Activated T-cell treated with anti-CD3 and anti-CD28 coated beads, Interleukin-2, amount 50 U/mL, for 24 hours (primary cell): ENCODE data around the gene ACTG1.
"Not testable (repeated sequence)": the region's sequence is repeated elsewhere in the genome, so short reads cannot be mapped to it uniquely, and the experiment has no call there.

Experiments
- DNase-seq: peaks from one replicate; pipeline ENCODE4 v3.0.0-alpha.2; 2020
- H3K27ac Mint-ChIP-seq: 2 replicates; pipeline ENCODE4 v1.8.0; 2020; ENCODE audit warnings: mild to moderate bottlenecking, mixed read lengths
- H3K27me3 Mint-ChIP-seq: 2 replicates; pipeline ENCODE4 v1.8.0; 2020; ENCODE audit warnings: mixed read lengths
- H3K36me3 Mint-ChIP-seq: 2 replicates; pipeline ENCODE4 v1.8.0; 2020; ENCODE audit warnings: low read depth, mixed read lengths
- H3K4me1 Mint-ChIP-seq: 2 replicates; pipeline ENCODE4 v1.8.0; 2020; ENCODE audit warnings: low read depth, mixed read lengths
- H3K4me3 Mint-ChIP-seq: 2 replicates; pipeline ENCODE4 v1.8.0; 2020; ENCODE audit warnings: mild to moderate bottlenecking, moderate library complexity, mixed read lengths
- H3K9me3 Mint-ChIP-seq: 2 replicates; pipeline ENCODE4 v1.8.0; 2020; ENCODE audit warnings: mixed read lengths

Gene ACTG1

DNA sequence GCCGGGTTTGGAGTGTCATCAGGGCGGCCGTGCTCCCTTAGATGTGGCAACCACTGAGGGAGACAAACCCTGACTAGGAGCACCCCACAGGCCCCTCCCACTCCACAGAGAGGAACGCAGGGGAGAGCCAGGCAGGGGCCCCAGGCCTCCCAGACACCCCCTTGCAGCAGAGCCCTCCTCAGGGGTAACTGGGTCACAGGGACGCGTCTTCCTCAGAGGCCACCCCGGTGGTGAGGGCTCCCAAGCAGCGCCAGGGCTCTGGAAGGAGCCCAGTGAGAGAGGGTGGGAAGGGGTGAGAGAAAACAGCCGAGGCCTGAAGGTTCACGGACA is 26.9 kb upstream of the ACTG1 start:
- H3K27me3 Mint-ChIP-seq, result peaks cover 22% of the 10 kb centered on the region
- peaks cover 55% of the 10 kb centered on the region for H3K36me3 Mint-ChIP-seq
- H3K4me3 Mint-ChIP-seq, result no peak overlapping the region
- no peak for DNase-seq
- H3K9me3 Mint-ChIP-seq, result no peaks in the 10 kb centered on the region
- peaks cover 2% of the 10 kb centered on the region for H3K4me1 Mint-ChIP-seq
- no peak overlapping the region for H3K27ac Mint-ChIP-seq

DNA sequence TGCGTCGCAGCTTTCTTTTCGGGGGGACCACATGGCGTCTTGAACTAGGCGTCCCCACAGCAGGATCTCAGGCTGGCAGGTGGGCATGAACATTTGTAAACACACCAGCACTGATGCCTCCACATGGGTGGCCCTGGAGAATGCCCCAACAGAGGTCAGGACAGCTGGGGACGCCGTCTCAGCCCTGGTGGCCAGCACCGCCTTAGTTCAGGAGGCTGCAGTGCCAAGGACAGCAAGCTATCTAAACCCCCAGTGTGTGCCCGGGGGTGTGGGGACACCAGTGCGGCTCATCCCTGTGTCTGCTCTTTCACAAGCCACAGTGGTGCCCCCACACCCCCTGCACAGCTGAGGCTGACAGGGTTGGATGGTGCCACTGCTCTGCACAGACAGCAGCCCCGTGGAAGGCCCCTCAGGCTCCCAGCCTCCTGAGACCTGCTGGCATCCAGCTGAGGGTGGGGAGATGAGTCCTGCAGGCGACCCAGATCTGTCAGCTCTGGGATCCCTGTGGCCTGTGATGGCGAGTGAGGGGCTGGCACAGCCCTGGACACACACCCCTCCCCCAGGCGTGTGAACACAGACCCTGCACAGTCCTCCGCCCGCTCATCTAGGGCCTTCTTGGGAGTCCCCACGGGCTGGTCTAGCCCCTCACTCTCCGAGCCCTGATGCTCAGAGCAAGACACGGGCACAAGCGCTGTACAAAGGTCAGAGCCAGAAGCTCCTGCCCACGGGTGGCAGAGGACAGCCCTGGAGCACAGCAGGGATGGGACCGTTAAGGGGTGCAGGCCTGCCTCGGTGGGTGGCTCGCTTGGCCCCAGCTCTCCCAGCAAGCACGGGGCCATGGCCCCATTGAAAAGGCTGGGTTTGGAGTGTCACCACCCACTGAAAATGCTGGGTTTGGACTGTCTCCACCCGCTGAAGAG is 26.3 kb upstream of the ACTG1 start:
- no peak overlapping the region for H3K4me3 Mint-ChIP-seq
- no peak overlapping the region for H3K27ac Mint-ChIP-seq
- H3K4me1 Mint-ChIP-seq, result peaks cover 2% of the 10 kb centered on the region
- H3K36me3 Mint-ChIP-seq, result peaks cover 48% of the 10 kb centered on the region
- peaks cover 26% of the 10 kb centered on the region for H3K27me3 Mint-ChIP-seq
- DNase-seq, result no peak
- H3K9me3 Mint-ChIP-seq, result no peaks in the 10 kb centered on the region

DNA sequence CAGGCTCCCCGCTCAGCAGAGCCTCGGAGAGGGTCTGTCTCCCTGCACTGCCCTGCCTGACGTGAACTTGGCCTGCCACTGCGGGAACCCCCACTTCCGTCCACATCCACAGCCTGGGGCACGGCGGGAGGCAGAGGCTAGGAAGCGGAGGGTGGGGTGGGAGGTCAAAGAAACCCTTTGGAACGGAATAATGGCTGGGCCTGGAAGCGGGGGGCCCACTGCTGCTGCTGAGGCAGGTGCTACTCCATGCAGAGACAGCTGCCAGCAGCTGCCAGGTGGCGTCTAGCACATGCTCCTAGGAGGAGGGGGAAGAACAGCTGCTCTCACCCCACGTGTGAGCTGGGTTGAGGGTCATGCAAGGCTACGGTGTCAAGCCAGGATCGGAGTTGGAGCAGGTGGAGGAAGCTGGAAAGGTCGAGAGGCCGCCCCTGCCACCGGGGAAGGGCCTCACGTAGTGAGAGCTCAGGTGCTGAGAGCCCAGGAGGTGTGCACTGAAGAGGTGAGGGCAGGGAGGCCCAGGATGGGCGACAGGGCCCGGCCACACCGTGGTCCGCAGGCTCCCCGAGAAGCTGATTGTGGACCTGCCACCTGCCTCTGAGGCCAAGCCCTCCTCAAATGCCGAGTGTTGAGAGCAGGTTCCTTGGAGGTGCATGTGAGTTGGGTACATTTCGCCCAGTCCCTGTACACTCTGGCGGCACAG is 25.4 kb upstream of the ACTG1 start:
- Mint-ChIP-seq H3K36me3 (peaks cover 39% of the 10 kb centered on the region), H3K27me3 (peaks cover 26% of the 10 kb centered on the region), H3K4me1 (peaks cover 2% of the 10 kb centered on the region)

DNA sequence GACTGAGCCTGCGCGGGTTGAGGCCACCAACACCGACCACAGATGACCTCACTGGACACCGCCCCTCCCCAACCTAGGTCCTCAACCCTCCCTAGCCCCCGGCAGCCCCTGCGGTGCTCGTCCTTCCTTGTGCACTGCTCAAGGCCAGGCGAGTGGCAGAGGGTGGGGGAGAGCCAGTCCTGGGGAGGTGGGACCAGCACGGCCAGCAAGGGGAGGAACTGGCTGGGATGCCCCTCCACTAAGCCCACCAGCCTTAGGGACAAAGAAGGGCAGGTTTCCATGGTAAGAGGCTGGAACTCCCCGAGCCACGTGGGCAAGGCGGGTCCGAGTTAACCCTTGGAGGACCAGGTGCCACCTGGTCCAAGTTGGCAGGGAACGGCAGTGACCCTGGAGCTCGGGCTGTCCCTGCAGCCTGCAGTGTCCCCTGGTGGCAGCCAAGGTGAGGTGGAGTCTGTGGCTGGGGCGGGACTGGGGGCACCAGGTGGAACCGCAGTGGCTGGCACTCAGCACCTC is 24.8 kb upstream of the ACTG1 start:
- peaks cover 2% of the 10 kb centered on the region for H3K4me1 Mint-ChIP-seq
- no peak overlapping the region for H3K27ac Mint-ChIP-seq
- H3K9me3 Mint-ChIP-seq, result no peaks in the 10 kb centered on the region
- no peak overlapping the region for H3K4me3 Mint-ChIP-seq
- peaks cover 33% of the 10 kb centered on the region for H3K36me3 Mint-ChIP-seq
- peak; percentile 55 for DNase-seq
- H3K27me3 Mint-ChIP-seq, result peaks cover 26% of the 10 kb centered on the region

More for the DNA sequence above, 25.4 kb upstream of the ACTG1 start:
- Mint-ChIP-seq H3K4me3 (no peak overlapping the region), H3K9me3 (no peaks in the 10 kb centered on the region), H3K27ac (no peak overlapping the region)
- no peak for DNase-seq

DNA sequence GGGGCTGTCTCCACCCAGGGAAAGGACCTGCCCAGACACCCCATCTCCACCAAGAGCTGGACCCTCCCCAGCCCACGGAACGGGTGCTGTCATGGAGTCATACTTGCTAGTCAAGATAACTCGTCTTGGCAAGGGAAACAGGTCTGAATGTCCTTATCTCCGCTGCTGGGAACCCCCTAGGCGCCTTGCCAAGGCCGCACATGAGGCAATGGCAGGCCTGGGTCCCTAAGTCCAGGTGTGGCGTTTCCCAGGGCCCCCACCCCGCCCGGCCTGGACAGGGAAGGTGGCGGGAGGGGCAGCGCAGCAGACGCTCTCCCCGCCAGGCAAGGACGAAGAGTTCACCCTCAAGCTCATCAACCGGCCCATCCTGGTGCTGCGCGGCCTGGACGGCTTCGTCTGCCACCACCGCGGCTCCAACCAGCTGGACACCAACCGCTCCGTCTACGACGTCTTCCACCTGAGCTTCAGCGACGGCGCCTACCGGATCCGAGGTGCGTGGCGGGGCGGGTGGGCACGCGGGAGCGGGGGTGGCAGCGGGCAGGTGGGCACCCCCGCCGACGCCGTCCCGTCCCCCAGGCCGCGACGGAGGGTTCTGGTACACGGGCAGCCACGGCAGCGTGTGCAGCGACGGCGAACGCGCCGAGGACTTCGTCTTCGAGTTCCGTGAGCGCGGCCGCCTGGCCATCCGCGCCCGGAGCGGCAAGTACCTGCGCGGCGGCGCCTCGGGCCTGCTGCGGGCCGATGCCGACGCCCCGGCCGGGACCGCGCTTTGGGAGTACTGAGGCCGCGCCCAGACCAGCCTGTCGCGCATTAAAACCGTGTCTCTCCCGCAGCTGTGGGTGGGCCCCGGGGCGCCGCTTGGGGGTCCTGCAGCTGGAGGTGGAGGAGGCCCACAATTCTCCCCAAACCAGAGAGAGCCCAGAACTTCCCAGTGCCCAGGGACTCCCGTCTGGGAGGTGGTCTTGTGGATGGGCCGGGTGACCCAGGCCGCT is 24.0 kb upstream of the ACTG1 start:
- H3K27ac Mint-ChIP-seq, result no peak overlapping the region
- H3K4me3 Mint-ChIP-seq, result no peak overlapping the region
- no peaks in the 10 kb centered on the region for H3K9me3 Mint-ChIP-seq
- no peak for DNase-seq
- peaks cover 2% of the 10 kb centered on the region for H3K4me1 Mint-ChIP-seq
- peaks cover 26% of the 10 kb centered on the region for H3K27me3 Mint-ChIP-seq
- peaks cover 28% of the 10 kb centered on the region for H3K36me3 Mint-ChIP-seq

DNA sequence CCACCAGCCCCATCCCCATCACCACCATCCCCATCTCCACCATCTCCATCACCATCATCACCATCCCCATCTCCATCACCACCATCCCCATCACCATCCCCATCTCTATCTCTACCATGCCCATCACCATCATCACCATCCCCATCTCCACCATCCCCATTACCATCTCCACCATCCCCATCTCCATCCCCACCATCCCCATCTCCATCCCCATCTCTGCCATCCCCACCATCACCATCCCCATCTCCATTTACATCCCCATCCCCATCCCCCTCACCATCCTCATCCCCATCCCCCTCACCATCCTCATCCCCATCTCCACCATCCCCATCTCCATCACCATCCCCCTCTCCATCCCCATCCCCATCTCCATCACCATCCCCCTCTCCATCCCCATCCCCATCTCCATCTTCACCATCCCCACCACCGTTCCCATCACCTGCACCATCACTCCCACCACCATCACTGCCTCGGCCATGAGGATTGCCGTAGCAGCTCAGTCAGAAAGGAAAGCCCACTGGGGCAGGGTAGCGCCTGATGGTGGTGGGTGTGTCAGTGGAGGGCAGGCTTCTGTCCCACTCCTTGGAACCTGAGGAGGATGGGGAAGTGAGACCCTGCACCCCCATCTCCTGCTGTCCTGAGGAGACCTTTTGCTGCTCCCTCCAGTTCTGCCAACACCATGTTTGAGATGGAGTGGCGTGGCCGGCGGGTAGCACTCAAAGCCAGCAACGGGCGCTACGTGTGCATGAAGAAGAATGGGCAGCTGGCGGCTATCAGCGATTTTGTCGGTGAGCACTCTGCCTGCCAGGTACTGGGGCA is 23.1 kb upstream of the ACTG1 start:
- peaks cover 2% of the 10 kb centered on the region for H3K4me1 Mint-ChIP-seq
- H3K27ac Mint-ChIP-seq, result no peak overlapping the region
- peaks cover 20% of the 10 kb centered on the region for H3K36me3 Mint-ChIP-seq
- DNase-seq, result no peak
- H3K27me3 Mint-ChIP-seq, result peaks cover 26% of the 10 kb centered on the region
- H3K9me3 Mint-ChIP-seq, result no peaks in the 10 kb centered on the region
- H3K4me3 Mint-ChIP-seq, result no peak overlapping the region

DNA sequence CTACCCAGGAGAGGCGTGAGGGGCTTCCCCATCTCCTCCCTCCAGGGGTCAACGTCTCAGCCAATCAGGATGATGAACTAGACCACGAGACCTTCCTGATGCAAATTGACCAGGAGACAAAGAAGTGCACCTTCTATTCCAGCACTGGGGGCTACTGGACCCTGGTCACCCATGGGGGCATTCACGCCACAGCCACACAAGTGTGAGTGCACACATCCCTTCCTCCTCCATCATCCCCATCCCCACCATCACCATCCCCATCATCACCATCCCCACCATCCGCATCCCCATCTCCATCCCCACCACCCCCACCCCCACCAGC is 22.4 kb upstream of the ACTG1 start:
- H3K36me3 Mint-ChIP-seq, result peaks cover 16% of the 10 kb centered on the region
- DNase-seq, result no peak
- H3K27ac Mint-ChIP-seq, result no peak overlapping the region
- no peaks in the 10 kb centered on the region for H3K9me3 Mint-ChIP-seq
- H3K4me3 Mint-ChIP-seq, result no peak overlapping the region
- peaks cover 2% of the 10 kb centered on the region for H3K4me1 Mint-ChIP-seq
- H3K27me3 Mint-ChIP-seq, result peaks cover 26% of the 10 kb centered on the region

DNA sequence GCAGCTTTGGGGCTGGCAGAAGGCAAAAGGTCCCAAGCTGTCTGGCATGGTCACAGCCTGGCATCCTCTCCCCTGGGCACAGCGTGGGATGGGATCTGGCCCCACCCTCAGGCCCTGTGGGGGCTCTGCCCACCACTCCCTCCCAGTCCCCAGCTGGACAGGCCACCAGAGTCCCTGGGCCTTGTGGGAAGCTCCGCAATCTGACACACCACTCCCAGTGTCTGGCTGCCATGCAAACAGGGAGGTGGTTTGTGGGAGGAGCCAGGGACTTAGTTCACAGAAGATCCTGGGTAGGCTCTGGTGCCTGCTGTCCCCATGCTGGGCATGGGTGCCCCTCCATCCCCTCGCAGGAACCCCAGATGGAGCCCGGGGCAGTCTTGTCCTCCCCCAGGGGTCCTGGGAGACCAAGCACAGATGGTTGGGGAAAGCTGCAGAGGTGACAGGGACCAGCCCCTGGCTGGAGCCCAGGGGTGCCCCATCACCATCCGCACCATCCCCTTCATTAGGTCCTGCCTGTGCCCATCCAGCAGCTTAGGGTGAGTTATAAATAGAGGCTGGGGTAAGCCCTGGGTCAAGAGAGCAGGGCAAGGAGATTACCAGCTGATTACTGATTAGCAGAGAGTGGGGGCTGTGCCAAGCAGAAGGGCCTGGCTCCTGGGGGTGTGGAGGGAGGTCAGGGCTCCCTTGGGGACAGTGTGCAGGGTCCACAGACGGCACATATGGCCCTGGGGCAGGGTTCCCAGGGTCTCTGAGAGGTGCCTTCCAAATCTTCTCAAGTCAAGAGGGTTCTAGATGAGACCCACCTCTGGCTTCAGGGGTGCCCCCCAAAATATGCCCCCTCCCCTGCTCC is 21.8 kb upstream of the ACTG1 start:
- Mint-ChIP-seq H3K27ac (peak overlapping the region; percentile 26), H3K4me3 (no peak overlapping the region), H3K9me3 (no peaks in the 10 kb centered on the region), H3K36me3 (peaks cover 13% of the 10 kb centered on the region), H3K4me1 (peaks cover 2% of the 10 kb centered on the region), H3K27me3 (peaks cover 26% of the 10 kb centered on the region)
- no peak for DNase-seq

DNA sequence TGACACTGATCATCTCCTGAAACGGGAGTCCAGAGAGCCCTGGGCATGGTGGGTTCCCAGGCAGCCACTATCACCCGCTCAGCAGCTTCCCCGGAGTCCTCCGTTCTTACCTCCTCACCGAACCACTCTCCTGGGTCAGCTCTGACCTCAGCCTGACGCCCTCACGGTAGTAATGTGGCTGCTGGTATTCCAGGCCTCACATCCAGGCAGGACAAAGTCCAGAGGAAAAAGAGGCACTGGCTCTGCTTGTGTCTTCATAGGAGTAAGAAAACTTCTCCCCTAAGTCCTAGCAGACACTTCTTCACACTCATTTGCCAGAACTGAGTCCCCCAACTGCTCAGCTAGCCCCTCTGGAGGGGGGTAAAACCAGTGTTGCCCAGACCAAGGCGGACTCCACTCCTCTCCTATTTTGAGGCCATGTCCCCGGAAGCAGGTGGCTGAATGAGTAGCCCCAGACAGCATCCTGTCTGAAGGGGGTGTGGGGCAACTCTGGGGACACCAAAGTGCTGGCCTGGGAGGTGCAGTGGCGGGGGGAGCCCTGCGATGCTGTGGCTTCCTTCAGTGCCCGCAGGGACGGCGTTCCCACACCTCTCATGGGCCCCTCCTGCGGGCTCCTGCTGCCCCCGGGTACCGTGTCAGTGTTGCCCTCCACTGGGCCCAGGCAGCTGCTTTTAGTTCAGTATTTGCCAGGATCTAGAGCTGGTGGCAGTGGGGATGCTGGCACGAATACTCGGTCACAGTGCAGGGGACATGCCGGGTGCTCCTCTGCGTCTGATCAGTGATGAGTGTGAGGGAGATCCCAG is 20.9 kb upstream of the ACTG1 start:
- Mint-ChIP-seq H3K4me1 (peaks cover 2% of the 10 kb centered on the region), H3K36me3 (peaks cover 9% of the 10 kb centered on the region), H3K27me3 (peaks cover 26% of the 10 kb centered on the region), H3K27ac (peak overlapping the region; percentile 26), H3K4me3 (no peak overlapping the region), H3K9me3 (no peaks in the 10 kb centered on the region)
- DNase-seq, result no peak

DNA sequence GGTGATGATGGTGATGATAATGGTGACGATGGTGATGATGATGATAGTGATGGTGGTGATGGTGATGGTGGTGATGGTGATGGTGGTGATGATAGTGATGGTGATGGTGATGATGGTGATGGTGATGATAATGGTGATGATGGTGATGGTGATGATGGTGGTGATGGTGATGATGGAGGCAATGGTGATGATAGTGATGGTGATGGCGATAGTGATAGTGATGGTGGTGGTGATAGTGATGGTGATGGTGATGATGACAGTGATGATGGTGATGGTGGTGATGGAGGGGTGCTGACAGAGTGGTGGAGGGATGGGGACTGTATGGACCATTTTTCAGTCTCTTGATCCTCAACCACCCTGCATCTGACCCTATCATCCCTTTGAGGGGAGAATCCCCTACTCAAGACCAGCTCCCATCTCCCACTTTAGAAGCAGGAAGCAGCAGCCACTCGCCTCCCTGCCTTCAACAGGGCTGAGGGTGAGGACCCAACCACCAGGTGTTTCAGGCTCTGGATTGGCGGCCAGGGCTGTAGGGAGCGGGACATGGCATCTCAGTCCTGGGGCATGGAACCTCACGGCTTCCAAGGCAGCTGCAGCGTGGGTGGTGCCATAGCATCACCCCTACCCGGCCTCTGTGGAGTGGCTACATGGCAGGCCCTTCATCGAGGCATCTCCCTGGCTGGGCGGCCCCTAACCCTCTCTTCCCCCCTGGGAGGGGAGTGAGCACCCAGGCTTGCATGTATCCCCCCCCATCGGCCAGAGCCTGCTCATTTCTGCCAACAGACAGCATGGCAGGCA is 20.1 kb upstream of the ACTG1 start:
- peaks cover 21% of the 10 kb centered on the region for H3K27me3 Mint-ChIP-seq
- H3K27ac Mint-ChIP-seq, result peak overlapping the region; percentile 26
- DNase-seq, result no peak
- no peaks in the 10 kb centered on the region for H3K9me3 Mint-ChIP-seq
- H3K4me1 Mint-ChIP-seq, result no peaks in the 10 kb centered on the region
- H3K4me3 Mint-ChIP-seq, result no peak overlapping the region
- peaks cover 2% of the 10 kb centered on the region for H3K36me3 Mint-ChIP-seq

DNA sequence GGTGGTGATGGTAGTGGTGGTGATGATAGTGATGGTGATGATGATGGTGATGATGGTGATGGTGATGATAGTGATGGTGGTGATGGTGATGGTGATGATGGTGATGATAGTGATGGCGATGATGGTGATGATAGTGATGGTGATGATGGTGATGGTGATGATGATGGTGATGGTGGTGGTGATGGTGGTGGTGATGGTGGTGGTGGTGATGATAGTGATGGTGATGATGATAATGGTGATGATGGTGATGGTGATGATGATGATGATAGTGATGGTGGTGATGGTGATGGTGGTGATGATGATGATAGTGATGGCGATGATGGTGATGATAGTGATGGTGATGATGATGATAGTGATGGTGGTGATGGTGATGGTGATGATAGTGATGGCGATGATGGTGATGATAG is 19.4 kb upstream of the ACTG1 start:
- H3K36me3 Mint-ChIP-seq, DNase-seq: not testable (repeated sequence)

DNA sequence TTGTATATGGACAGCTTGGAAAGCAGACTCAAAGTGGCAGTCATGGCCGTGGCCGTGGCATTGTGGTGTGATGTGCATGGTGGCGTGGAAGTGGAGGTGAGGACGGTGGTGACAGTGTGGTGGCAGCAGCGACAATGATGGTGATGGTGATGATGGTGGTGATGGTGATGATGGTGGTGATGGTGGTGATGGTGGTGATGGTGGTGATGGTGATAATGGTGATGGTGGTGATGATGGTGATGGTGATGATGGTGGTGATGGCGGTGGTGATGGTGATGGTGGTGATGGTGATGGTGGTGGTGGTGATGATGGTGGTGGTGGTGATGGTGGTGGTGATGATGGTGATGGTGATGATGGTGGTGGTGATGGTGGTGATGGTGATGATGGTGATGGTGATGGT is 18.4 kb upstream of the ACTG1 start:
- peaks cover 12% of the 10 kb centered on the region for H3K27me3 Mint-ChIP-seq
- H3K4me3 Mint-ChIP-seq, DNase-seq, H3K9me3 Mint-ChIP-seq, H3K4me1 Mint-ChIP-seq, H3K27ac Mint-ChIP-seq, H3K36me3 Mint-ChIP-seq: not testable (repeated sequence)

More for the DNA sequence above, 19.4 kb upstream of the ACTG1 start:
- not testable (repeated sequence) for H3K4me1 Mint-ChIP-seq, H3K27ac Mint-ChIP-seq, H3K9me3 Mint-ChIP-seq, H3K4me3 Mint-ChIP-seq
- peaks cover 18% of the 10 kb centered on the region for H3K27me3 Mint-ChIP-seq
